Activated gamma-delta T cell treated with anti-CD3 and anti-CD28 coated beads, Interleukin-2, amount 50 U/mL, for 16 hours (primary cell): Measurements from ENCODE around the gene IL1R1.

Experiments
- DNase-seq: peaks from one replicate; pipeline ENCODE4 v3.0.0-alpha.2; 2020; ENCODE audit warnings: low read depth

IL1R1 gene

DNA sequence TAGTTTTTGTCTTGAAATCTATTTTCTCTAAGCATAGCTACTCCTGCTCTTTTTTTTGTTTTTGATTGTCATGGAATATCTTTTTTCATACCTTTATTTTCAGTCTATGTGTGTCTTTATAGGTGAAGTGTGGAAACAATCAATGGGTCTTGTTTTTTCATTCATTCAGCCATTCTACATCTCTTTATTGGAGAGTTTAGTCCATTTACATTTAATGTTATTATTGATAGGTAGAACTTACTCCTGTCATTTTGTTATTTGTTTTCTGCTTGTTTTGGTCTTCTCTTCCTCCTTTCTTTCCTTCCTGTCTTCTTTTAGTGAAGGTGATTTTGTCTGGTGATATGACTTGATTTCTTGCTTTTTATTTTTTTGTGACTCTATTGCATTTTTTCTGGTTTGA, 62.1 kb downstream of the IL1R1 start:
- DNase-seq: no peak

- DNase-seq: no peak
These were observed 64.3 kb downstream of the IL1R1 start for GRCh38 chr2:102206666-102207341.

- DNase-seq: no peak
These were observed 66.2 kb downstream of the IL1R1 start for GRCh38 chr2:102208774-102209173.

- DNase-seq: no peak
These were observed 66.9 kb downstream of the IL1R1 start for GRCh38 chr2:102209474-102209873.

- DNase-seq: no peak
These were observed 74.5 kb downstream of the IL1R1 start for GRCh38 chr2:102217032-102217431.

DNA sequence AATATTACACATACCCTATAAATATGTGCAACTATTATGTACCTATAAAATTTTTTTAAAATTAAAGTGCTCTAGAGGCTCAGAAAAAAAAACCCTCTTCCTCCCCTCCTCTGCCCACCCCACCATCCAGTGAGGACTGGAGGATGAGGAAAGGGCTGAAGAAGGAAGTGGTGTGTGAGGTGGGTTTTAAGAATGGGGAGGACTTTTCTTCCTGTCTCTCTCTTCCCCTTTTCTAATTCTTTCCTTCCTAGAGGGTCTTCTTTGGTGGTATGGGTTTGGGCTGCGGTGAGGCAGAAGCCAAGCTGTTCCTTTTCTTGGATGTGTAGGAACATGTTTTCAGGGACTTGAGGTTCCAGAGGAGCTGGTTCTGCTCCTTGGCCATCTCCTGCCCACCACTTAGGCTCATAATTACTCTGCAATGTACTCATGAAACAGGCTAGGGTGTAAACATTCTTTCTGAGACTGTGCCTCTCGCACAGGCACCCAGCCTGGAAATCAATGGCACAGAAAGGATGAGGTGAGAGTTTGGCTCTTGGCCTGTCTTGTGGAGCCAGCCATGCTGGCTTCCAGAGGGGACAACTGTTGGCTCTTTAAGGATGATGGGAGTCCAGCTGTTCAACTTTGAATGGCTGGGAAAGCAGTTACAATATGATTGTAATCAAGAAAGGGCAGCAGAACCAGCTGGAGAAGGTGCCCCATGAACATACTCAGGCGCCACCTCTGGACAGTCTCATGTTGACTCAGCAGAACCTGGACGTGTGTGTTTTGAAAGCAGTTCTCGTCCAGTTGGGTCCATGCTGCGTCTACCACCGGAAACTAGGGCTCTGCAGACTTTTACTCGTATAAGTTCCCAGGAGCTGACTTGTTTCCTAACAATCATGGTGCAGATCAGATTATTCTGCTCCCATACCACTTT, 82.5 kb downstream of the IL1R1 start:
- no peak for DNase-seq

DNA sequence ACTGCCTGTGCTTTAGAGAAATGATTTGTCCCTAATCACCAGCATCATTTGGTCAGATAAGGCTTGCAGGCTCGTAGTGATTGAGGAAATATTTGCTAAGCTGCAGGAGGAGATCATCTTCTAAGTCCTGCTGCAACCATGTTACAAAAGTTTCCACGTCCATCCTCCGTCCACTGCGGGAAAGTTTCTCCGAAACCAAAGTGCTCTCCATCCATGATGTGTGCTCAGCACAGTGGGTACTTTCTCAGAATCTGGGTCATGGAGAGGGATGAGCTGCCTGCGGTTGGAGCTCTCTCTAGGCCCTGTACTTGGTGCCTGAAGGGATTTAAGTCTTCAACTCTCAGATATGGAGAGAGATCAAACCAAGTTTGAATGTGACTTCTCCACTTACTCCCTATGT, 83.6 kb downstream of the IL1R1 start:
- DNase-seq: no peak

- no peak for DNase-seq
These were observed 84.3 kb downstream of the IL1R1 start for GRCh38 chr2:102226612-102227391.

- no peak for DNase-seq
These were observed 86.7 kb downstream of the IL1R1 start for GRCh38 chr2:102229141-102229769.
